Smooth muscle cell (in vitro differentiated cells): ENCODE measurements around the gene EGFR. TPM values are rescaled to one million over a fixed set of nuclear protein-coding genes. Genes with fewer than 3 reads are reported as not detected.

Source experiments
- DNase-seq: peaks from one replicate; lab custom pipeline; 2025; ENCODE audit not compliant: unreplicated experiment; lab: John Stamatoyannopoulos, UW
- H2AFZ ChIP-seq: fragments of 200-600 bp; sonication (generic); 2 replicates; pipeline ENCODE4 v1.6.0; 2016; ENCODE audit warnings: antibody characterized with exemption, low read depth, mild to moderate bottlenecking
- H3F3A ChIP-seq: fragments of 200-600 bp; sonication (generic); 2 replicates; pipeline ENCODE4 v1.6.0; 2017; ENCODE audit warnings: antibody characterized with exemption, low read depth
- H3K27ac ChIP-seq: fragments of 200-600 bp; sonication (generic); 2 replicates; pipeline ENCODE4 v1.5.1; 2016; ENCODE audit warnings: low read depth, mild to moderate bottlenecking
- H3K27me3 ChIP-seq: fragments of 200-600 bp; sonication (generic); 2 replicates; pipeline ENCODE4 v1.6.1; 2016; ENCODE audit warnings: low read depth, mild to moderate bottlenecking
- H3K36me3 ChIP-seq: fragments of 200-600 bp; sonication (generic); 2 replicates; pipeline ENCODE4 v1.5.1; 2016; ENCODE audit warnings: low read depth
- H3K4me1 ChIP-seq: fragments of 200-600 bp; sonication (generic); 2 replicates; pipeline ENCODE4 v1.5.1; 2016; ENCODE audit warnings: low read depth
- H3K4me2 ChIP-seq: fragments of 200-600 bp; sonication (generic); 2 replicates; pipeline ENCODE4 v1.6.0; 2016; ENCODE audit warnings: mild to moderate bottlenecking
- H3K4me3 ChIP-seq: fragments of 200-600 bp; sonication (generic); 2 replicates; pipeline ENCODE4 v1.5.1; 2016; ENCODE audit warnings: mild to moderate bottlenecking
- H3K79me2 ChIP-seq: fragments of 200-600 bp; sonication (generic); 2 replicates; pipeline ENCODE4 v1.6.0; 2016; ENCODE audit warnings: low read depth, mild to moderate bottlenecking
- H3K9ac ChIP-seq: fragments of 200-600 bp; sonication (generic); 2 replicates; pipeline ENCODE4 v1.6.0; 2016; ENCODE audit warnings: low read depth
- H3K9me3 ChIP-seq: fragments of 200-600 bp; sonication (generic); replicated peaks from 2 replicates; pipeline ENCODE4 v1.5.1; 2016; ENCODE audit warnings: low read depth
- H4K20me1 ChIP-seq: fragments of 200-600 bp; sonication (generic); 2 replicates; pipeline ENCODE4 v1.6.0; 2016; ENCODE audit warnings: low read depth
- WGBS: methylation state at CpG from one replicate; pipeline ENCODE4 v1.1.7; 2016; ENCODE audit warnings: low lambda C conversion rate; 5-methylcytosine and 5-hydroxymethylcytosine counted together
- polyA plus RNA-seq: library from polyadenylated mRNA; unstranded; fragments of >200 nt; fragmentation: Nextera tagmentation; extraction: Ambion mirVana; gene quantifications from 2 replicates; pipeline ENCODE4 v1.2.1, GENCODE V29; 2016
- total RNA-seq: library from RNA; depleted of rRNA; stranded (reverse); fragments of >200 nt; gene quantifications from 2 replicates; pipeline ENCODE4 v1.2.3, GENCODE V29; 2014
- TF ChIP-seq, protein P1 (sequence below): fragments of 200-600 bp; sonication (generic); IDR thresholded peaks from 2 replicates; pipeline ENCODE4 v1.5.1; 2017; ENCODE audit warnings: borderline replicate concordance, mild to moderate bottlenecking, antibody characterized with exemption; ENCODE audit not compliant: insufficient read depth, poor library complexity, severe bottlenecking

EGFR gene
- total and polyA plus RNA-seq, 2 experiments from 2014 or later = 9.0 to 31.1 TPM

DNA sequence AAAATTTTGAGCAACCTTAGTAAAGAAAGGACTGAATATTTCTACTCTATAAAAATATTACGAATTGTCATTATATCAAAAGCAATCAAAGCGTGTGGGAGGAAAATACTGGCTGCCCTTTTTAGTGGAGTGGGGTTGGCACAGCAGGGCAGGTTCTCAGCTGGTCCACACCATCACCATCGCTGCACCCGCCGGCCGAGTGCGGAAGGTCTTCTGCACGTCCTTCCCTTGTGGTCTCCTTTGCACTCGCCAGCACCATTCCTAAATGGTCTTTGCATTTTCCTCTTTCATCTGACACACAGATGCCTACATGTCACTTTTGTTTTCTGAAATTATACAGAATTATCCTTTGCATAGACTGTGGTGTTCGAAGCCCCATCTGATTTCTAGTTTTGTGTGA lies 229.7 kb downstream of the EGFR start:
- no peak overlapping the region for H3K9ac ChIP-seq
- WGBS = 98% methylated on average over 10 of the region's 10 CpGs
- no peaks in the 10 kb centered on the region for H3K27me3 ChIP-seq
- H3K36me3 ChIP-seq = no peaks in the 10 kb centered on the region
- DNase-seq = no peak
- H3F3A ChIP-seq = peaks cover 3% of the 10 kb centered on the region
- H3K4me1 ChIP-seq = no peaks in the 10 kb centered on the region
- no peaks in the 10 kb centered on the region for H4K20me1 ChIP-seq
- H2AFZ ChIP-seq = no peak overlapping the region
- H3K79me2 ChIP-seq = no peaks in the 10 kb centered on the region
- H3K4me2 ChIP-seq = no peak overlapping the region
- no peaks in the 10 kb centered on the region for H3K9me3 ChIP-seq
- TF ChIP-seq, protein P1, sequence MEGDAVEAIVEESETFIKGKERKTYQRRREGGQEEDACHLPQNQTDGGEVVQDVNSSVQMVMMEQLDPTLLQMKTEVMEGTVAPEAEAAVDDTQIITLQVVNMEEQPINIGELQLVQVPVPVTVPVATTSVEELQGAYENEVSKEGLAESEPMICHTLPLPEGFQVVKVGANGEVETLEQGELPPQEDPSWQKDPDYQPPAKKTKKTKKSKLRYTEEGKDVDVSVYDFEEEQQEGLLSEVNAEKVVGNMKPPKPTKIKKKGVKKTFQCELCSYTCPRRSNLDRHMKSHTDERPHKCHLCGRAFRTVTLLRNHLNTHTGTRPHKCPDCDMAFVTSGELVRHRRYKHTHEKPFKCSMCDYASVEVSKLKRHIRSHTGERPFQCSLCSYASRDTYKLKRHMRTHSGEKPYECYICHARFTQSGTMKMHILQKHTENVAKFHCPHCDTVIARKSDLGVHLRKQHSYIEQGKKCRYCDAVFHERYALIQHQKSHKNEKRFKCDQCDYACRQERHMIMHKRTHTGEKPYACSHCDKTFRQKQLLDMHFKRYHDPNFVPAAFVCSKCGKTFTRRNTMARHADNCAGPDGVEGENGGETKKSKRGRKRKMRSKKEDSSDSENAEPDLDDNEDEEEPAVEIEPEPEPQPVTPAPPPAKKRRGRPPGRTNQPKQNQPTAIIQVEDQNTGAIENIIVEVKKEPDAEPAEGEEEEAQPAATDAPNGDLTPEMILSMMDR = no peak
- H3K27ac ChIP-seq = no peak overlapping the region
- H3K4me3 ChIP-seq = no peak overlapping the region

DNA sequence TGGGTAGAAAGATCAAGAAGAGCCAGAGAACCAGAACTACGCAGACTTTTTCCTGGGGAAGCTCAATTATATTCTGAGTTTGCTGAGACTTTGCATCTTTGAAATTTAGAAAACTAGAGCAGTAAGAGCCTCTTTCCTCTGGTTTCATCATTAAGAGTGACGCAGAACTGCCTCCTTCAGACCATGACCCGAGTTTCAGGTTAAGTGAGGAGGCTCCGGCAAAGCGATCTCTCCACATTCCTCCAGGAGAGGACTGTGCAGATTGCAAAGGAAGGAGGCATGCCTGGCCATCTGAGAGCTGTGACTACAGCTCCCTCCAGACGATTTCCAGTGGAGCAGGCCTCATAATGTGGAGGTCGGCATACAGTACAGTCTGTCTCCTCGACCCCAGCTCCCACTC lies 230.5 kb downstream of the EGFR start:
- Histone ChIP-seq H3K4me2 (peak overlapping the region; percentile 17), H3K27me3 (no peaks in the 10 kb centered on the region), H3K79me2 (no peaks in the 10 kb centered on the region), H4K20me1 (no peaks in the 10 kb centered on the region), H3K9ac (no peak overlapping the region), H3K4me1 (peaks cover 2% of the 10 kb centered on the region), H3K36me3 (no peaks in the 10 kb centered on the region), H3K27ac (peak overlapping the region; percentile 39), H3K4me3 (no peak overlapping the region), H3F3A (peaks cover 3% of the 10 kb centered on the region), H3K9me3 (no peaks in the 10 kb centered on the region), H2AFZ (peak overlapping the region; percentile 41)
- TF ChIP-seq, protein P1 = no peak
- WGBS = 43% methylated on average over 8 of the region's 8 CpGs
- DNase-seq = no peak

DNA sequence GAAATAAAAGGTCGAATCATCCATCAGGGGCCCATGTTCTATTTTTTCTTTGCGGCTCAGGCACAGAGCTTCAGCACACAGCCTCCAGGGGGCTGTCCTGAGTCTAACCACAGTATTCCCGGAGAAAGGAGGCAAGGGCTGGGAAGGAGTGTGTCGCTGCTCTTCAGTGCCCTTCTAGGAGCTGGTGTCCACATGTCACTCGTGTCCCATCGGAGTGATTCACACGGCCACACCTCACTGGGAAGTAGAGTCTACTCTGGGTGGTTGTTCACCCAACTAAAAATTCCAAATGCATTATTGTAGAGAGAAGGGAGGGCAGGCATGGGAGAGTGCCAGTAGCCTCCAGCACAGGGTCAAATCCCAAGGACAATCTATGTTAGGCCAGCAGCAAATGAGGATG lies 231.5 kb downstream of the EGFR start:
- H2AFZ ChIP-seq = no peak overlapping the region
- TF ChIP-seq, protein P1 = peak; percentile 41
- peaks cover 3% of the 10 kb centered on the region for H3F3A ChIP-seq
- H3K79me2 ChIP-seq = no peaks in the 10 kb centered on the region
- H3K4me3 ChIP-seq = no peak overlapping the region
- peaks cover 5% of the 10 kb centered on the region for H3K4me1 ChIP-seq
- no peak overlapping the region for H3K4me2 ChIP-seq
- H3K9me3 ChIP-seq = no peaks in the 10 kb centered on the region
- no peaks in the 10 kb centered on the region for H3K27me3 ChIP-seq
- WGBS = 47% methylated on average over 7 of the region's 7 CpGs
- H4K20me1 ChIP-seq = no peaks in the 10 kb centered on the region
- DNase-seq = no peak
- H3K27ac ChIP-seq = no peak overlapping the region
- no peak overlapping the region for H3K9ac ChIP-seq
- H3K36me3 ChIP-seq = no peaks in the 10 kb centered on the region

DNA sequence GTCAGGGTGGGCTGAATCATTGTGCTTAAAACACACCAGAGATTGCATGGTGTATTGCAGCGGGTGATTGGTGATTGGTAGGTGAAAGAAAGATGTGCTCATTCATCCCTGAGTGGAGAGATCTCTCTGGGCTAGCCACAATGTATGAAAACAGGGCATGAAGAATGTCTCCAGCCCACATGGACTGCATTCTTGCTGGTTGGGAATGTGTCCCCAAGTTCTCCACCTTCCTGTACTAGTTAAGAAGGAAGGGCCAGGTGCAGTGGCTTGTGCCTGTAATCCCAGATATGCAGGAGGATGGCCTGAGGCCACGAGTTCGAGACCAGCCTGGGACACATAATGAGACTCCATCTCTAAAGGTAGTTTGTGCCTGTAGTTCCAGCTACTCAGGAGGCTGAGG lies 232.5 kb downstream of the EGFR start:
- 98% methylated on average over 3 of the region's 3 CpGs for WGBS
- H3K9ac ChIP-seq = no peak overlapping the region
- H4K20me1 ChIP-seq = no peaks in the 10 kb centered on the region
- H3K4me3 ChIP-seq = no peak overlapping the region
- TF ChIP-seq, protein P1 = no peak
- H3K27ac ChIP-seq = no peak overlapping the region
- no peak for DNase-seq
- H3K36me3 ChIP-seq = no peaks in the 10 kb centered on the region
- no peaks in the 10 kb centered on the region for H3K27me3 ChIP-seq
- H3K4me2 ChIP-seq = no peak overlapping the region
- no peak overlapping the region for H2AFZ ChIP-seq
- H3K9me3 ChIP-seq = no peaks in the 10 kb centered on the region
- H3K79me2 ChIP-seq = no peaks in the 10 kb centered on the region
- peaks cover 3% of the 10 kb centered on the region for H3F3A ChIP-seq
- peaks cover 5% of the 10 kb centered on the region for H3K4me1 ChIP-seq
